HG03521 (cell line): ENCODE measurements around the gene AOX1.
"Not testable (repeated sequence)": the region's sequence is repeated elsewhere in the genome, so short reads cannot be mapped to it uniquely, and the experiment has no call there.

ENCODE experiments used
- ATAC-seq: cut with Tn5 transposase; IDR thresholded peaks from one replicate; pipeline ENCODE4 v1.9.1; 2021; ENCODE audit warnings: mild to moderate bottlenecking, moderate library complexity; ENCODE audit not compliant: unreplicated experiment

AOX1 gene

DNA sequence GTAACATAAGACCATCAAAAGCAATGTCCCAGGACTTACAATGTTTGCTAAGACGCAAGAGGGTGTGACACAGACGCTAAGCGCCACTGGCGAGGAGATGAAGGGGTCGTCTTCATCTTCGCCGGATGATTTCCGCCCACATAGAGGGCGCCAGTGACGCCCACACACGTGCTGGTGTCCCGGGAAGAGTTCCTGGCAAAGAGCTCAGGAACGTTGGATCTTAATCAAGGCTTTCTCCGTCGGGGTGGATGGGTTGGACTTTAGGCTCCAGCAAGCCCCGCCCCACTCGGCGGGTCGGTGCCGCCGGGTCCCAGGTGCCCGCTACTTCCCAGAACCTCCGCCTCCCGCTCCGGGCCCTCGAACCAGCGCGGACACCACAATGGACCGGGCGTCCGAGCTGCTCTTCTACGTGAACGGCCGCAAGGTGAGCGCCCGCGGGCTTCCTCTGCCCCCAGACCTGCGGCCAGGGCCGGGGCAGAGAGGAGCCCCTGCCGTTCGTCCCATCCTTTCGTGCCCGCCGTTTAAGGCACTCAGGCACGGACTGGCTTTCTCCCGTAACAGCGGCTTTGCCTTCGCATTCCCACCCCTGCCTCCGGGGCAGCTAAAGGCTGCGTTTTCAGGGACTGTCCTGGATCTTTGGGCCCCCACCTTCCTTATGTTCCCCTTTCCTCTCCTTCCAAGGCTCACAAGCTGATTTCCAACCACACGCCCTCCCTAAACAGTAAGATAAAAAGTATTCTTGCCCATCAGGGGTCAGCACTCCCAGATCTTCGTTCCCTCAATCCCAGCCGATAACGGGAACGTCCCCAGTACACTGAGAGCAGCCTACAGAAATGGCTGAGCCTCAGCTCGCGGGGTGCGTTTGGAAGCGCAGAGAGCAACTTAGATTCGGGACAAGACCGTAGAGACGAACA is at the start of gene AOX1:
AOX1 (plus strand) TSS at position 285 of the 914 bp plus-strand sequence; CDS start at position 380, 95 bp downstream.
- ATAC-seq, result no peak

DNA sequence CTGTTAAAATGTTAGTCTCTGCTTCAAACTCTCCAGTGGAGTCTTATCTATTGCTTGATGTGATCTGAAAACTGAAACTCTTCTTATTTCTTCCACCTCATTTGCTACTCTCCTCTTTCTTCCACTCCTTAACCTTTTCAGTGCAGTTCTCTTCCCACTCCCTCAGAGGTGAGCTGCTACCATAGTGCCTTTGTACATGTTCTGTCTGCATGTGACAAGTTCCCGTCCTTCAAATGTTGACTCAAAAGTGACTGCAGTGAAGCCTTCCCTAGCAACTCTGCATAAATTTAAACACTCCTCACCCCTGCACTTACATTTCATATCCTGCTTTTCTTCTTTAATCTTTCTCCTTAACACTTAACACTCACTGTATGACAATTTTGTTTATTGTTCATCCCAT is 47.7 kb upstream of the AOX1 start:
- no peak for ATAC-seq

DNA sequence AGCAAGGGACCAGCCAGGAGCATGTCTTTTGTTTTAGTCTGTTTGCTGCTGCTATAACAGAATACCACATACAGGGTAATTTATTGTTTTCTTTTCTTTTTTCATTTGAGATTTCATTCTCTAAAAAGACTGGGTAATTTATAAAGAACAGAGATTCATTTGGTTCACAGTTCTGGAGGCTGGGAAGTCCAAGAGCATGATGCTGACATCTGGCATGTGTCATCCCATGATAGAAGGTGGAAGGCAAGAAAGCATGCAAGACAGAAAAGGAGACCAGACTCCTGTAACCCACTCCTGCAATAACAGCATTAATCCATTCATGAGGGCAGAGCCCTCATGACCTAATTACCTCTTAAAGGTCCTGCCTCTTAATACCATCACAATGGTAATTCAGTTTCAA is 45.0 kb upstream of the AOX1 start:
- ATAC-seq, result no peak

DNA sequence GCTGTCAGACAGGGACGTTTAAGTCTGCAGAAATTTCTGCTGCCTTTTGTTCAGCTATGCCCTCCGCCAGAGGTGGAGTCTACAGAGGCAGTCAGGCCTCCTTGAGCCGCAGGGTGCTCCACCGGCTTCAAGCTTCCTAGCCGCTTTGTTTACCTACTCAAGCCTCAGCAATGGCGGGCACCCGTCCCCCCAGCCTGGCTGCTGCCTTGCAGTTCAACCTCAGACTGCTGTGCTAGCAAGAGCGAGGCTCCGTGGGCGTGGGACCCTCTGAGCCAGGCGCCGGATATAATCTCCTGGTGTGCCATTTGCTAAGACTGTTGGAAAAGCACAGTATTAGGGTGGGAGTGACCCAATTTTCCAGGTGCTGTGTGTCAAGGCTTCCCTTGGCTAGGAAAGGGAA is 19.2 kb upstream of the AOX1 start:
- ATAC-seq, result not testable (repeated sequence)

DNA sequence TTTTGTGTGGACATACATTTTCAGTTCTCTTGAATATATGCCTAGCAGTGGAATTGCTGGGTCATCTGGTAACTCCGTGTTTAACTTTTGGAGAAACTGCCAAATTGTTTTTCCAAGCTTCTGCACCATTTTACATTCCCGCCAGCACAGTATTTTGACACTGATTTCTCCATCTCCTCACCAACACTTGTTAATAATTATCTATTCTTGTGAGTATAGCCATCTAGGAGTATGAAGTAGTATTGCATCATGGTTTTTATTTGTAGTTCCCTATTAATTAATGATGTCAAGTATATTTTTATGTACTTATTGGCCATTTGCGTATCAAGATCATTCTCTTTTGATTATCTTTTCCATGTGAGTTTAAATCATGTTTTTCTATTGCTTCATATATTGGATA is 17.9 kb upstream of the AOX1 start:
- no peak for ATAC-seq

DNA sequence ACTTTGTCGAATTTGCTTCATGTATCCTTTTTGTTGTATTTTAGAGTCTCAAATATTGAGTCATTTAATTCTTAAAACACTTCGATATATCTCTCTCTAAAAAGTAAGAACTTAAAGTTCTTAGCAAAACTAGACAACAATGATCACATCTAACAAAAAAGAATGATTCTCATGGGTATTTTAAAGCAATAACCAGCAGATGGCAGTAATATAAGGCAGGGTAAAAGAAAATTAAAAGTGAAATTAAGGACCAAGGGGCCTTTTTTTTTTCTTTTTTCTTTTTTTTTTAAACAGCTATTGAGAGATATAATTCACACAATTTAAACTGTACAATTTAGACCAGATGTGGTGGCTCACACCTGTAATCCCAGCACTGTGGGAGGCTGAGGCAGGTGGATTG is 9.9 kb upstream of the AOX1 start:
- no peak for ATAC-seq

DNA sequence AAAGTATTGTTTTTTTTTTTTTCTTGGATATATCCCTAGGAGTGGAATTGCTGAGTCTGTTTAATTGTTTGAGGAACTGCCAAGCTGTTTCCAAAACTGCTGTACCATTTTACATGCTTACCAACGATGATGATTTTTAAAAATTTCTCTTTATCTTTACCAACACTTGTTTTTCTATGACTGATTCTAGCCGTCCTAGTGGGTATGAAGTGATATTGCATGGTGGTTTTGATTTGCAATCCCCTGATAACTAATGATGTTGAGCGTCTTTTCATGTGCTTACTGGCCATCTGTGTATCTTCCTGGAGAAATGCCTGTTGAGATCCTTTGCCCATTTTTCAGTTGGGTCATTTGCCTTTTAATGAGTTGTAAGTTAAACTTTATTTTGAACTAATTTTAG is 8.8 kb upstream of the AOX1 start:
- ATAC-seq, result no peak

DNA sequence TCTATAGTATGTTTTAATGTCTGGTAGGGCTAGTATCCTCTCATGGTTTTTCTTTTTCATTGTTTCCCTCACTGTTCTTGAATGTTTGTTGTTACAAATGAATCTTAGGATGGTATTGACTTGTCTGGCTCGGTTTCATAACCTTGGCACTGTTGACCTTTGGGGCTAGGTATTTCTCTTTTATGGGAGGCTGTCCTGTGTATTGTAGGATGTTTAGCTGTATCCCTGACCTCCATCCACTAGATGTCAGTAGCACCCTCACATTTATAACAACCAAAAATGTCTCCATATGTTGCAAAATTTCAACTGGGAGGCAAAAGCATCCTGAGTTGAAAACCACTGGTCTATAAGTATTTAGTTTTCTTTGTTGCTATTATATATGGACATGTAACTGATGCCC is 7.0 kb upstream of the AOX1 start:
- no peak for ATAC-seq

DNA sequence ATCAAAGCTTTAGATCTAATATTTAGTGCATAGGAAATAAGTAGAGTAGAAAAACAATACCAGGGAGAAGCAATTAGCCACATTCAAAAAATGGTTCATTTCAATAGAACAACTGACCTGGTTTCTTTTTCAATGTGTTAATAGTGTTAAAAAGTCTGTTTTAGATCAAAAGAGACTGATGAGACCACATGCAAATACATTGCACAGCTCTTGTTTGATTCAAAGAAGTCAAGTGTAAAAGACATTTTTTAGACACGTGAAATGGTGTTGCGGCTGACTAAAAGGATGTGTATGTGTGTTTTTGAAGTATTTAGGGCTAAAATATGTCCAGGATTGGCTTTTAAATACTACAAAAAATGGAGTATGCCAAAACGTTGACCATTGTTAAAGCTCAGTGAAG is 1.2 kb upstream of the AOX1 start:
- ATAC-seq, result no peak

DNA sequence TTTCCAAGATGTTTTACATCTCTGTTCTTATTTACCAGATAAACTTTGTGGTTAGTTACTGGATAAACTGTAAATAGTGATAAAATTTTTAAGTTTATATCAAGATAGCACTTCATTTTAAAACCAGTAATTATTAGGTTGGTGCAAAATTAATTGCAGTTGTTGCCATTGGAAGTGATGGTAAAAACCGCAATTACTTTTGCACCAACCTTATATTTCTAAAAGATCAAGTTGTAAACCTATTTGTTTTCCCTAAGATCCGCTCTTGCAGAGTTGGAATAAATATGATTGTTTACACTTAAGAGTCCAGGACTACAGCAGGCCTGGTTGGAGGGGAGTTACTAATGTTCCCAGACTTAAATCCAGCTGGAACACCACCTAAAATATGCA is 479 bp upstream of the AOX1 start:
- ATAC-seq, result no peak

DNA sequence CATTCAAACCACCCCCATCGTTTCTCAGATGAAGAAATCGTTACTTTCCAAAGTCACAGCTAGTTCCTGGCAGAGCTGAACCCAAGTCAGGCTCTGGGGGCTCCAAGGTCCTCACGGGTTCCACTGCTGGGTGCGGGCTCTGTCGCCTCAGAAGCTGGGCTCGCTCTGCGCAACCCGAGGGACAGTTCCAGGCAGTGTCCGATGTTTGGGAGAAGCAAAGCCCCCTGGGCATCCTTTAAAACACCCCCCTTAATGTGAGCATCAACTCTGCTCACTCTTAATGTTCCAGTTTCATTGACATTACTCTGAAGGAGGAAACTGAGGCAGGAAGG is 796 bp downstream of the AOX1 start:
- ATAC-seq, result no peak

DNA sequence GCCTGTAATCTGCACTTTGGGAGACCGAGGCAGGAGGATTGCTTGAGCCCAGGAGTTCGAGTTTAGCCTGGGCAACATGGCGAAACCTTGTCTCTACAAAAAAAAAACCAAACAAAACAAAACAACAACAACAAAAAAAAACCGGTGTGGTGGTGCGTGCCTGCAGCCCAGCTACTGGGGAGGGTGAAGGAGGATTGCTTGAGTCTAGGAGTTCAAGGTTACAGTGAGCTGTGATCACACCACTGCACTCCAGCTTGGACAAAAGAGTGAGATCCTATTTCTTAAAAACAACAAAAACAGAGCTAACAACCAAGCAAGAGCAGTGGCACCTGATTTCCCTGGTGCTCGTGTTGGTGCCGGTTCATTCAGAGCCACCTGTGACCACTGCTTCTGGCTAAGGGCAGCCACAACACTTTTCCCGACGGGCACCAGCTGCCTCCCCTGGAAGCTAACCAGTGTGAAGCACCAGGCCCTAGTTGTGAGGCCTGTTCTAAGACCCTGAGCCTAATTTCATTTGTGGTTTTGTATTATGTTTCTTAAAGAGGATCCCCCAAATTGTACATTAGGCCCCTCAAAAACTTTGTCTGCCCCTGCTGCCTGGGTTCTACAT is 1.3 kb downstream of the AOX1 start:
- no peak for ATAC-seq

DNA sequence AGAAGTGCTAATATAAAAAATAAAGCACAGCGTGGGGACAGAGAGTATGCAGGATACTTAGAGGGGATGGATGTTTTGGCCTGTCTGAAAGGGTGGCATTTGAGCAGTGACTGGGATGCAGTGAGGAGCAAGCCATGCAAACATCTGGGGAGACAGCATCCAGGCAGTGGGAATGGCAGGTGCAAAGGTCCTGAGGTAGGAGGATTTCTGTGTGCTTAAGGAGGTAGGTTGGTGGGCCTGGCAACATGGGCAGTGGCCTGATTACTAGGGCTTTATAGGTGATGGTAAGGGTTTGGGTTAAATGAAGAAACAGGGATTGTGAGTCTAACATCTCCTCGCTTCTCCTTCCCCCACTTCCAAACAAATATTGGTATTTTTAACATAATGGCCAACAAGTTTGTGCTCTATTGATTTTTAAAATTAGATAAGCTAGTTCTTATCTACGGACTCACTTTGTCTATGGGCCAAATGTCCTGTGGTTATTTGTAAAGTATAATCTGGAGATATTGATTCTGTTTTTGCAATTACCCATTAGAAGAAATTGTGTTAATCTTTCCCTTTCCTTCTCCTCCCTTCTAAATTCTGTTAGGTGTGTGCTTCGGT is 2.4 kb downstream of the AOX1 start:
- no peak for ATAC-seq

DNA sequence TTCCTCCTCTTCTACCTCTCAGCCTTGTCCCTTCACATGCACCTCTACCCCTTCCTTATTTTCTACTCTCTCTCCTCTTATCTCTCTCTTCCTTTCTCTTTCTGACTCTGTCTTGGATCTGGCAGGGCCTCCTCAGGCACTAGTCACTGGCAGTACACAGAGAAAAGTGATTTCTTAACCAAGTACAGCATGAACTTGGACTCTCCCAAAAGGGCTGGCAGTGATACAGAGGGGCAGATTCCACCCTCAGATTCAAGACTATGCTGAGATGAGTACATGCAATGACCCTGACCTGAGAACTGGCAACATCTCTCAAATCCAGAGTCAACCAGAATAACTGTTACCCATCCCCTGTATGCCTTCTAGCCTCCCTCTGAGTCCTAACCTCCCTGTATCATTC is 4.3 kb downstream of the AOX1 start:
- ATAC-seq, result no peak

DNA sequence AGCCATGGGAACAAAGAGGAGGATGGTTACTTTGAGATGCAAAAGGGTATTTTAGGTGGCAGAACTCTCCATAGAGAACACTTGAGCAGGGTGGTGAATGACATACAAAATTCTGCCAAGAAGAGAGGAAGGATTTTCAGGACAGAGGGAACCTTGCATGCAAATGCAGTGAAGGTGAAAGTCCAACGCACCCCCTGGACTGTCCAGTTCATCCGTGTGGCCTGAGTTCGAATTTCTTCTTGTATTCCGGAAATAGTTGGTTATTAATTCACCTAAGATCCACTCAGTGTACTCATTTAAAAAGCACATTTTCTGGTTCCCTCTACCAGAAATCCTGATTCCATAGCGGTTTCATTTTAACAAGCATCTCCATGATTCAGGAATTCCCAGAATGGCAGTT is 5.5 kb downstream of the AOX1 start:
- no peak for ATAC-seq

DNA sequence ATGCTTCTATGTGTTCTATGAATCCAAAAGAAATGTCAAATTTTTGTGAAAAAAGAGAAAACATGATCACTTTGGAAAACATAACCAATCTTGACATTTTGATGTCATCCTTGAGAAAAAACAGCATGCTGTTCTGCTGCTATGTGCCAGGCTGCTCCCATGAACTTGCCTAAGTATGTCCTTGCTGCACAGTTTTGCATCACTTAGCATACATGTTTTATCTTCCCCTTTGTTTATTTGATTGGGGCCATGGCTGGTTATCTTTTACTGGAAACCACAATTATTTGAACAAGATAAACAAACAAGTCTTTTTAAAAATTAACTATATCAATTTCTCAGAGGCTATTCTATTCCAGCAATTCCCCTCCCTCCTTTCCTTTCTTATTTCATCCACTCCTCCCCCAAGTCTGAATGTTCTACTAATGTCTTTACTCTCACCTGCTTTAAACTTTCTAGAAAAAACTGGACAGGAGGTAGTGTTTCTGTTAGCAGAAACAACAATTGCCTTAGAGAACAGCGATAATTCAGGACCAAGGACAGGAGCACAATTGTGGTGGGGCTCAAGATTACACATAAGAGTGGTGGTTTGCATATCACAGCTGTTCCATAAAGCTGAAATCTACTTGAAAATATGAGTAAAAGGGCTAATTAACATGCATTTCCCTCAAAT is 6.7 kb downstream of the AOX1 start:
- ATAC-seq, result no peak

DNA sequence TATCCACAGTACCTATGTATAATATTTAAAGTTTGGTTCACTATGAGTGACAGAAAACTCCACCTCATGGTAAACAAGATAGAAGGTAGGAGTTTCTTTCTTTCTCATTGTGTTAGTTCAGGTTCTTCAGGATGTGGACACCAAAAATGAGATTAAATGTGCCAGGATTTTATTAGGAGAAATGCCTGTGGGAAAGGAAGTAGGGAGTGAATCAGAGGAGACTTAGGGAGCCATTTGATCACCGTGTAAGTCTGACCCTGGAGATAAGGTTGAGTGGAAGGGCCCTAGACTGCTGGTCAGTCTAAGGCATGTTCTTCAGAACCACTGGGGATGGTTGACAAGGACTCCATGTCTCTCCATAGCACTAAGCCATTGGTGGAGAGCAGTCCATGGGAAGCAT is 8.1 kb downstream of the AOX1 start:
- ATAC-seq, result no peak

DNA sequence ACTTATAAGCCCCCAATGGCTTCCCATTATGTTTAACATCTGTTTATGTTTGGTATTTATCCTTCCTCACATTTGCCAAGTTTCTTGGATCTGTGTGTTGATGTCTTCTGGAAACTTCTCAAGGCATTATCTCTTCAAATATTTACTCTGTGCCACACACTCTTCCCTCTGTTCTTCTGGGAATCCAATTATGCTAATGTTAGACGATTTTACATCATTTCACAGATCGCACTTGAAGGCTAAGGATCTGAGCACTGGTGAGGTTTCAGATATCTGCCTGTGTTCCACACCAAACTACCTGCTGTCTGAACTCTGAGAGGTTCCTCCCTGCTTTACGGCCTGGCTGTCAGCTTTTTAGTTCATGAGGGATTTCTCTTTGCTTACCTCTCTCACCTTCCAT is 10.1 kb downstream of the AOX1 start:
- no peak for ATAC-seq

DNA sequence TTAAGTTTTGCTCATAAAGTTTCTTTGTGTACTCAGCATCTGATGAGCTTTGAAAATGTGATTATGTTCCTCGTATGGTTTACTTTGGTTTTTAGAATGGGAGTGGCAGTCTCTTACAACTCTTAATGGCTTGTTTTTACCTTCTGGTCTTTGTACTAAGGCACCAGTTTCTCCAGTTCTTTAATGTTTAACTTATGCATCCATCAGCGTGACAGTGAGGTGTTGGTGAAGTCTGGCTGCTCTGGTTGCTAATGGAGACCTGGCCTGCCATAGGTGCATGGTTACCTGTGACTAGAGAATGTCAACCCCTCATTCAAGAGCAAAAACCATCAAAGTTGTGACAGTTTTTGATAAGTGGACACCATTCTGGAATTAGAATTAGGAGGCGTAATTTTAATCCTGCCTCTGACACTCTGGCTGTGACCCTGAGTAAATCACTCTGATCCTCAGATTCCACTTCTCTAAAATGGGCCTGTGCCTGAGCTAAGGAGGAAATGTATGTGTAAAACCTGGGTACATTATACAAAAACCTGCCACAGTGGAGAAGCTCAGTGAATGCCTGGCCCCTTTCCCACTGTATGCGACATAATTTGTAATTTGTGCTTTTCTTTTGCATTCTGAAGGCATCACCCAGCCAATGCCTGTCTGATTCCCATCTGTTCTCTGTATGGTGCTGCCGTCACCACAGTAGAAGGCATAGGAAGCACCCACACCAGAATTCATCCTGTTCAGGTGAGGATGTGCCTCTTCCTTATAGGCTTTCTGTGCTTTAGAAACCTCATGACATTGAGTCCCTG is 11.2 kb downstream of the AOX1 start:
- ATAC-seq, result no peak

DNA sequence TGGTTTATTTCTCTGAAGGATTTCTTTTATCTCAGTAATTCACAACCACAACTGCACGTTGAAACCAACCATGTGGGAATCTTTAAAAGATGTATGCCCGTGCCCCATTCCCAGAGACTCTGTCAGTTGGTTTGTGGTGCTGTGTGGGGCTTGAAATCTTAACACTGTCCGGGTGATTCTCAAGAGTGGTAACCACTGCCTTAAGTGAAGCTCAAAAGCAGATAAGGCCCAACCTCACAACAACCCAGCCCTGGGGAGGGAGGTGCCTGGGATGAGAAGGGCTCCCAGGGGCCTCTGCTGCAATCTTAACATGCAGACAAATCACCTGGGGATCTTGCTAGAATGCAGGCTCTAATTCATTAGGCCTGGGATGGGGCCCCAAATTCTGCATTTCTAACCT is 13.4 kb downstream of the AOX1 start:
- ATAC-seq, result no peak
